GM18907 (cell line): ENCODE results near the gene CDH4.

Experiments used
- ATAC-seq: cut with Tn5 transposase; IDR thresholded peaks from one replicate; pipeline ENCODE4 v1.9.1; 2021; ENCODE audit warnings: mild to moderate bottlenecking, moderate library complexity; ENCODE audit not compliant: unreplicated experiment

Gene CDH4

DNA sequence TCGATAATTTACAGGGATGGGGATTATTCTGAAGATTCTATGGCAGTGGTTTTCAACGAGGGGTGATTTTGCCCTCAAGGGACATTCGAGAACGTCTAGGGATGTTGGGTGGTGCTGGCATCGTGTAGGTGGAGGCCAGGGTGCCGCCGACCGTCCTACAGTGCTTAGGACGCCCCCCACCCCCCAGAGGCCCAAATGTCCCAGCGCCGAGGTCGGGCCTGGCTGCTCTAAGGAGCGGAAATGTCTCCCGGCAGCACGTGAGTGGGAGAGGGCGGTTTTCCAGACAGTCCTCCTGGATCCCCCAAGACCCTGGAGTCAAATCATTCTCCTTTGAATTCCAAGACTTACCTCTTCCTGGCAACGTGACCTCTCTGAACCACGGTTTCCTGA is 101.9 kb downstream of the CDH4 start:
- no peak for ATAC-seq

DNA sequence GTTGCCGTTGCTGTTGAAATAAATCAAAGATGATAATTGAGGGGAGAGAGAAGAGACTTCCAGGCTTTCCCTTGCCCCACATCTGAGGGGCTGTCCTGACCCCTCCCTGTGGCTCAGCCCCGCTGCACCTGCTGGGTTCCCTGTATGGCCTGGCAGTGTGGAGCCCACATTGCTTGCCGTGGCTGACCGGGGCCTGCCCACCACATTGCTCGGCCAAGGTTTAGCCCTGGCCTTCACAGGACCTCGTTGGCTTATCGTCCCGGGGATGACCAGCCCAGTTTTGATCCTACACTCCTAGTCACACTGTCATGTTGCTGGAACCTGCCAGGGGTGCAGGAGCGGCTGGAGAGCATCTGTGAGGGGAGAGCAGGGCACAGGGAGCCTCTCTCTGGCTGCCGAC is 102.4 kb downstream of the CDH4 start:
- ATAC-seq: no peak

DNA sequence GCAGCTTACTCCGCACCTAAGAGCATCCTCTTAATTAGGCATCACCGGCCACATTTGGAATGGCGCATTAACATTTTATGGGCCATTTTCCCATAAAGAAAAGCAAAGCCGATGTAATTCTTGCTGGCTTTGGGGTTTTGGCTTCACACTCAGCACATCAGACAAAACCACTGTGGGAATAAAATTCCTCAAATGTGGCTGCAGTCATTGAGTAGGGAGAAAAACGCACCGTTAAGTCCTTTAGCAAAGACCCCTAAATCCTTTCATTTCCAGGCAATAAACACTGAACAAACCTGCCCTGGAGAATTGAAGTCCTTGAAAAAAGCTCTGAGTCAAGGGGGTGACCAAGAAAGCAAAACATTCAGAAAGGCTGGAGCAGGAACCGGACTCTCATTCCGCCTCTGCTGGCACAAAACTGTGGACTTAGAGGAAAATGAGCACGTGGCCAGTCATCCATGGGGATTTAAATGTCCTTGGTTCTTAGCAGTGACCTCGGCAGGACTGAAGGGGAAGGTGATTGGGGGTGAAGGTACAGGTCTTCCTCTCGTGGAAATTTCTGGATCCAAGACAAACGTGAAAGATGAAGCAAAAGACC is 102.9 kb downstream of the CDH4 start:
- no peak for ATAC-seq

DNA sequence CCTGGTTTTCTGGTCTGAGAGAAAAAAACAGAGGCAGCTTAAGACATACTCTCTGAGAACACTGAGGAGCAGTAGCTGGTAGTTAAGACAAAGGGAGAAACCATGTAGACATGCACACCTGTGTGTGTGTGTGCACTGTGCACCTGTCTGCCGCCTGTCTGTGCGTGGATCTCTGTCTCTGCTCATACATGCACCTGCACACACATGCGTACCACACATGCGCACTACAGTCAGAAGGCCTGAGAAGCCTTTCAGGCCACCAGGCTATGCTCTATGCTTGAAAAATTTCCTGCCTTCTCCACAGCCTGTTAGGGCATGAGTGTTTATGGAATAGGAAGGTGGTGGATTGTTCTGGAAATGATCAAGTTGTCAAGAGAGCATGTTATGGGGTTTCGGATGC is 103.5 kb downstream of the CDH4 start:
- ATAC-seq: no peak

DNA sequence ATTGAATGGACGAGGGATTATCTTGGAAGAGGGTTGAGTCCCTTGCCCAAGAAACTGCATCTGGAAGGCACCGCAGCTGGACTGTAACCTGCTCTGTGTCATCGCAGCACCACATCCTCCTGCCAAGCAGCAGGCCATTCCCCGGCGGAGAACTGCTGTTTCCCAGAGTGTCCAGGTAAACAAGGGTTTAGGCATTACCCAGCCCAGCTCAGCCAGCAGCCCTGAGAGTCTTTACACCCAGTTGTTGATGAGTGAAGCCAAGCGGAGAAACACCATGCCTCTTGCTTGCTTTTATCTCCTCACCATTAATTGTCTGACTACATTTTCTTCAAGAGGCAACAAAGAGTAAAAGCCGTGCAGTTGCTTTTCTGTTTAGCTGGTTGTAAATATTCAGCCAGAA is 104.1 kb downstream of the CDH4 start:
- ATAC-seq: no peak

DNA sequence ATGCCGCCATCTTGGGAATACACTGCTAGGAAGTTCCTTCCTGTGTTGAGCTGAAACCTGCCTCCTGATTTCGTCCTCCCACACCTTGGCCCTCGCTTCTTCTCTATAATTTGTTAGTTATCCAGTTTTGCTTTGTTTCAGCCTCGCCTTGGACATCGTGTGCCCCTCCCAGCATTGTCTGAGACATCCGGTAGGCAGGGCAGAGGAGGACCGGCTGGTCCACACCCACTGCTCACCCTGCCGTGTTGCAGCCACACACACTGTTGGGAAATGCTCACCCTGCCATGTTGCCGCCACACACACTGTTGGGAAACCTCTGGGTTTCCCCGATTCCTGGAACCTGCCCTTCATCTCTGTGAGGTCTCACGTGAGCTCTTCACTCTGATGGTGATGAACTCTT is 105.1 kb downstream of the CDH4 start:
- no peak for ATAC-seq

DNA sequence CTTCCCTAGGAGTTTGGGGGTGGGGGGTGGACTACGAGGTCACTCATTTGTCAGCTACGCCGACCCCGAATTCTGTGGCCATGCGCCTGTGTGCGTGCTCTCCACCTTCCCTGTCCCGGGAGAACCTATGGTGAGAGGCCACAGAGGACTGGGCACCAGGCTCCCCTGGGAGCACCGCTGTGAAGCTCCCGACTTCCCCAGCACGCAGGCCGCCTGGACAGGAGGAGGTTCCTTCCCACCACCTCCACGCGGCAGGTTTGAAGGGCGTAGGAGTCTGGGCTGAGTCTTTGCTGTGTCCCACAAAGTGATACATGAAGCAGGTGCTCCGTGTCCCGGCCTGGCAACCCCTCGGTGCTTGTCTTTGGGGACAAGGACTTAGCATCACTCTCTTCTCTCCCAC is 107.2 kb downstream of the CDH4 start:
- ATAC-seq: no peak

DNA sequence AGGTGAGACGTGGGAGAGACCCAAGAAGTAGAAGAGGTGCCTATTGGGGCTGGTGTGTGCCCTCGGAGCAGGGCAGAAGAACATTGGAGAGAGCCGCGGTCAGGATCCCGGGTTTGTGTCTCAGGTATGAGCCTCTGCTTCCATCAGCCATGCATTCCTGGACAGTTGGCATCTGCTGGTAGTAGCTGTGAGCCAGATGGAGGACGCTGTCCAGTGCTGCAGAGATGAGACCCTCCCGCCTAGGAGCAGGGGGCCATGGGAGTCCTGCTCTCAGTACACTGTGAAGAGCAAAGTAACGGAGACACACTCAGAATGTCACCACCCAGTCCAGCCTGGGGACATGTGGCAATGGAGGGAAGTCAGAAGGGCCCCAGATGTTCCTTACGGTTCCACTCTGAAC is 108.2 kb downstream of the CDH4 start:
- no peak for ATAC-seq

DNA sequence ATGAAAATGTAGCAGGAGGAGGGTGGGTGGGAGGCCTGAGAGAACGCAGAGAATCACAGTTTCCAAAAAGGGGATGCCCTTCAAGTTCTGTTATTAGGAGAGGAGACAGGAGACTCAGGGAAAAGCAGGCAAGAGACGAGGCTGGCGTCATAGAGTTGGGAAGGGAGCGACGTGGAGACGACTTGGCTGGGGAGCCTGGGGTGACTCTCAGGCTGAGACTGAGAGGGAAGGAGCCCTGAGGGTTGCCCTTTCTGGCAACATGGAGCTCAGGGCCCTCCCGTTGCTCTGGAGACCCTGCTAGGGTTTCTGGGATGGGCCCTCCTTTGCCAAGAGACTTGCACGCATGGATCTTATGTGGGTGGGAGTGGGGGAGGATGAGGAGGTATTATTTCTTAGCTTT is 108.9 kb downstream of the CDH4 start:
- no peak for ATAC-seq

DNA sequence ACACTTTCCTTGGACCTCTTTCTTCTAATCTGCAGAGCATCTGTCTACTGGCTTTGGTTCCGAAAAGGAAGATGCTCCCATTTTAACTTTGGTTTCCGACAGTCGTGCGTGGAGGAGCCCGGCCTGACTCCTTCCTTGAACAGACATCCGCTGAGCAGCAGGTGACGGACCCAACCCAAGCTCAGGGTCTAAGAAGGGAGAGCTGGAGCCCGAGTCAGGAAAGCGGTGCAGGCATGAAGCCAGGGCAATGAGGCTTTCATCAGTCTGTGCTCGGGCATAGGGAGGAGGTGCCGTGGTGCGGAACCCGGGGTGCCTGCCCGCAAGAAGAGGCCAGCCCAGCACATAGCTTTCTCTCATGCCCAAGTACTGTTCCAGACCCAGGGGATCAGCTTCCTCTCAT is 109.4 kb downstream of the CDH4 start:
- no peak for ATAC-seq

DNA sequence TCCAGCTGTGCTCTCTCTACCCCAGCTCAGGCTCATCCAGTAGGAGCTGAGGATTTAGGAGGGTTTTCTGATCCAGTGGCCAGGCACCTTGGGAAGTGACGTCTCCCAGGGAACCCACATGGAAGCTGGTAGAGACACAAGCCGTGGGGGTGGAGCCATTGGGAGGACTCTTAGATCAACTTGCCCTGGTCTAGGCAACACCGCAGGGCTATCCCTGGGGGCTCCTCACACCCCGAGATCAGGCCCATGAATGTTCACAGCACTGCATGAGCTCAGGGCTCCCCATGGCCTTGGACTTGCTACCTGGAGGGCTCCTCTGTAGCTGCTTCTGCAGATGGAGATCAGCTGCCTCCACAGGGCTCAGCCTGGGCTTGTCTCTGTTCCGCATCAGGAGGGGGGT is 112.1 kb downstream of the CDH4 start:
- no peak for ATAC-seq

DNA sequence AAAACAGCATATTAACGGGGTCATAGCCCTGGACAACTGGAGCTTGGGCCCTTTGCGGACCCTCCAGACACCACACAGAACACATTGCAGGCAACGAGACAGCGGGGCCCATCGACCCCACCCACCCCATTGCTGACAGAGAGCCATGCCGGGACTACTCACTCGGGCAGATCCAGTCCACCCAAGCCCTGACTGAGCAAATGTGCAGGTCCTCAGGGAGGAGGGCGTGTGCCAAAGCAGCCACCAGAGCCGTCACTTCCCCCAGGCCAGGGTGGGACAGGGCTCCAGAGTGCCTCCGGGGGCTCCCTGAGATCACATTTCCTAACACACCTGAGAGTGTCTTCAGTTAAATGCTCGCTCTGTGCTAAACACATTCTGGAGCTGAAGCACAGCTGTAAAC is 114.9 kb downstream of the CDH4 start:
- no peak for ATAC-seq

DNA sequence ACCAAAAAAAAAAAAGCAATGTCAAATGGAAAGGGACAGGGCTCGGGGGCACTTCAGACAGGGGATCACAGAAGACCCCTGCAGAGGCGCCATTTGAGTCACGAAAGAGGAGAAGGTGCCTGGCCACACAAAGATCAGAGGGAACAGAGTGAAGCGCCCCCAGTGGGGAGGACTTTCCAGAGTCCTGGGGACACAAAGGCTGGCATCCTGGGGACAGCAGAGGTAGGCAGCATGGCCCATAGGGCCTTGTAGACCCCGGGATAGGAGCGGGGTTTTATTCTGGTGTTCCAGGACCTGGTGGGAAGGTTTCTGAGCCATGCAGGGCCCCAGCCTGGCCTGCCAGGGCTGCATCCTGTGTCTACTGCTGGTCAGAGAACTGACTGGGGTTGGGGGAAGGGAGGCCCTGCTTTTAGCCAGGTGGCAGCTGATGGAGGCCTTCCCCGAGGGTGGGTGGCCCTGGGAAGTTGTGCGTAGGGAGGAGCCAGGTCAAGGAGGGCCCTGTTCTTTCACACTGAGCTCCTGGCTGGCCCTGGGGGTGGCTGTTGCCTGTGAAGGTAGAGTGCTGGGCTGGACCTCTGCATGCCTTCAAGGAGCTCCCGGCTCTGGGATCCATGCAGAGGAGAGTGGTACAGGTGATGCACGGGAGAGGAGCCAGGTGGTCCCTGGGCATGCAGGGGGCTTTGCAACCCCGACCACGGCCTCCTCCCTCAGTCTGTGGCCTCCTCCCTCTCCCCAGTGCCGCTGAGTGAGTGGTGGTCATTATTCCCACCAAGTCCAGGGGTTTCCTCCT is 117.9 kb downstream of the CDH4 start:
- ATAC-seq: no peak

DNA sequence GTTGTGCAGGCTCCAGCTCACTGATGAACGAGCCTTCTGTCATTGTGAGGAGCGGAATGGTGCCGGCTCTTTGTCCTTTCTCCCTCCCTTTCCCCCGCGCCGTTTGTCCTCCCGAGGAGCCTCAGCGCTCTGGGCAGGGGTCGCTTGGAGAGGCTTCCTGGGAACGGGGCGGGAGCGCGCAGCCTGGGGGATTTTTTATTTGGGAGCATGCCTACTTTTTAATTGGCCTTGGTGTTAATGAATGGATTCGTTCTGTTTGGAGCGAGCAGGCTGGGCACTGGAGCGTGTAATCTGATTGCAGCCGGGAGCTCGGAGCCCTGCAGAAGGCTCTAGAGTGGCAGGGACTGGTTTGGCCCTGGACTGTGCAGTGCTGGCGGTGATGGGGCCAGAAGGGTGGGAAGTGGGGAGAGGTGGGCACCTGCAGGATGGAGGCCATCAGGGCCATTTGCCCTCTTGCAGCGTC is 118.8 kb downstream of the CDH4 start:
- no peak for ATAC-seq

DNA sequence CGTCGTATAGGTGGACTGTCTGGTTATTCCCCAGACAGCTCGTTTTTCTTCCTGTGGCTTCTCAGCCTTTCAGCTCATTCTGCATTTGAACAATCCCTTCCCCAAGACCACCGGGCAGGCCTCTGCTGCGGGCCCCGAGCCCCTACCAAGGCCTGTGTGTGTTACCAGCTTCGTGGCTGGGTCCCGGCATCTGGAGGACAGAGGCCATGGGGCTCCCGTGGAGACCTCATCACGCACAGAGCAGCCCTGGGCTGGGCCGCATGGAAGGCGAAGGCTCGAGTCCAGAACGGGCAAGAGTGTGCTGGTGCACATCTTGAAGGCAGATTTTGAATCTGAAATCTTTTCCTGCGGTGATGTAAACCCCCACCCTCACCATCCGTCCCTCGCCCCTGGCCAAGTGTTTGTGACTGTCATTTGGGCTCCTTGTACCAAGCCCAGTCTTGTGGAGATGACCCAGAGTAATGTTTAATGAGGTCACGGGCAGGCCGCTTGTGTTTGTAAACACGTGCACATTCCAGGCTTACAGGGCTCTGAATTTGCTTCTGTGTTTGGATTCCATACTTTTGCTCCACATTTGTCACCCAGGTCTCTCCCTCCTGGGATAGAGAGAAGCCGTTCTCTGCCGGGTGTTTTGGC is 119.6 kb downstream of the CDH4 start:
- ATAC-seq: no peak

DNA sequence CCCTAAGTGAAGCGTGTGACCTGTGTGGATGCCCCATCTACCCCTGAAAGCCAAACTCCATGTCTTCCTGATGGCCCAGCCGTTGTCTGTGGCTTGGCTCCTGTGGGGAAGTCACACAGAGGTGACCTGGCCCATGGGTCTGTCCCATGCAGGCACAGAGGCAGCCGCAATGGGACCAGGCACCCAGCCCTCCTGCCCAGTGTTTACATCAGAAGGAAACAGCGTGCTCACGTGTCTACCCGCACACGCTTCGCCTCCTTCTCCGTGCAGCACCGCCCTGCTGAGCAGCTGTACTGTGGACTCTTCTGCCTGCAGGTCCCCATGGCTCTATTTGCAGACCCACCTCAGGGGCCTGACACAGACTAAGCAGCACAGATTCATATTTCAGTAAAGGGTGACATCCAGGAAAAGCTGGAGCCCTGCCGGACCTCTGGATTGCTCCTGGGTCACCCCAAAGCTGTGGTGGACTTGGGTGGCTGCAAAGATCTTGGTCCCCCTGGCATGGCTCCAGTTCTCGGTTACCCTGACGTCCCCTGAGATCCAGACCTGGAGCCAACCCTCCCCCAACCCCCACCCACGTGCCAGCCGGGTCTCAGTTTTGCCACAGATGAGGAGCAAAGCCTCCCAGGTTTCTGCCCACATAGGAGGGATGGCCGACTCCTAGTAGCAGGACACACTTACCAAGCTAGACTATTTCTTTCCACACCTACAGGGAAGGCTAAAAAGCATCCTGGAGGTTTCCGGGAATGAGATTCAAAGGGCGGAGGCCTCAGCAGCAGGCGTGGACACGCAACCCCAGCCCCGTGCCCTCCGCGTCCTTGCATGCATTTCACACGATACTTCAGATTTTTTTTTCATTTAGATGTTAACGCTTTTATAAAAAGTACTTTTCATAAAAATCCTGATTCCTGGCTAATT is 120.3 kb downstream of the CDH4 start:
- no peak for ATAC-seq

DNA sequence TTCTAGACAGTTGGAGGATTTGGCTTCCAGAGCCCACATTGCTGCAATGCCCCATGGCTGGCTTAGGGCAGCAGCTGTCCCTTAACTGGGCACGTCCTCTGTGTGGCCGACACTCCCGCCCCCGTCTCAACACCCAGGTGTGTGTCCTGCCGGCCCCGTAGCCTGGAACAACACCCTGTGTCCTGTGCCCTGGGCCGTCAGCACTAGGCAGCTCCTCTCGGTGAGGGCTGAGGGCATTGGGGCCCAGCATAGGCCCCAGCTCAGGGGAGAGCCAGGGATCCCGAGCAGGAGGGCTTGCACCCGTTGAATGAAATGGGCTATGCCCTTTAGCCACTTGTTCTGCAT is 121.0 kb downstream of the CDH4 start:
- no peak for ATAC-seq

DNA sequence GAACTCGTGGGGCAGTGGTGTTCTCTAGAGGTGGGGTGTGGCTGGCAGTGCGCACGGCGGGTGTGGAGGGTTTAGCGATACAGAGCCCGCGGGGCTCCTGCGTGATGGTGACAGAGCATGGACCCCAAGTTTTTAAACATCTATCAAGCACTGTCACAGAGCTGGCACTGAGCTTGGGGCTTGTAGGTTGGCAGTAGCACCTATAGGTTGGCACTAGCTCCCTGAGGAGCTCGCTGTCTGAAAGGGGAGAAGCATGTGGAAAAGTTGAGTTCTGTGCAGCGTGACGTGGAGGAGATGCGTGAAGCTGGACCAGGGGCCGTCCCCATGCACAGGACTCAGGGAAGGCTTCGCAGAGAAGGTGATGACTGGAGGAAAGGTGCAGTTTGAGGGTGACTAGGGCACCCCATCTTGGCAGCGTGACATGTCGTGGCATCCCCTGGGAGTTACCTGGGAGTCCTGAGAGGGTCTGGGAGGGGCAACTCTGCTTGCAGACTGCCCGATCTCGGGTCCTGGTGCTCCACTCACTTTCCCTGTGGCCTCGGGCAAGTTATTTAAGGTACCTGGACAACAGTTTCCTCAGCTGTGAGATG is 122.0 kb downstream of the CDH4 start:
- ATAC-seq: no peak

DNA sequence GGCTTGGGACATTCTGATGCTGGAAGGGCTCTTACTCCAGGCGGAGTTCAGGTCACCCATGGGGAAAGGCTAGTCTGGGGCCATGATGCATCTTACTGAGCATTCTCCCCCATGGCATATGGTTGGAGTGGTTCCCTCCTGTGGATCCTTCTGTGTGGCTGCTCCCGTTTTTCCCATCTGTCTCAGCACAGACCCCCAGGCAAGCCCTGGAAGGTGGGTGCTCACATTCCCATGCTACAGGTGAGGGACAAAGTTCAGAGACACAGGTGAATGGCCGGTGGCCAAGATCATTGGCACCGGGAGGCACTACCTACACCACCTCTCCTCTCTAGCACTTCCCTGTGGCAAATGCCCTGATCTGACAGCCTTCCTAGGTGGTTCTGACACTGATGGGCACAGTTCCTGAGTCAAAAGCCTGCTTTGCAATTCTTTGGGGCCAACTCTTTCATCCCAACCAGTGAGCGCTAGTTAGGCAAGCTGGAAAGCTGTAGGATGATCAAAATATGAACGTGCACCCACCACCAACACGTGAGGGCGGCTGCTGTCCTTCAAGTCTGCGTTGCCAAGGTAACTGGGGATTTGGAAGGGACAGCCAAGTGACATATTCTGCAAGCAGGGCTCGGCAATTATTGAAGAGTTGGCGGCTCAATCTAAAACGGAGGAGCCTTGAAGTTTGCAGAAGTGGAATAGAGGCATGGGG is 124.6 kb downstream of the CDH4 start:
- no peak for ATAC-seq

DNA sequence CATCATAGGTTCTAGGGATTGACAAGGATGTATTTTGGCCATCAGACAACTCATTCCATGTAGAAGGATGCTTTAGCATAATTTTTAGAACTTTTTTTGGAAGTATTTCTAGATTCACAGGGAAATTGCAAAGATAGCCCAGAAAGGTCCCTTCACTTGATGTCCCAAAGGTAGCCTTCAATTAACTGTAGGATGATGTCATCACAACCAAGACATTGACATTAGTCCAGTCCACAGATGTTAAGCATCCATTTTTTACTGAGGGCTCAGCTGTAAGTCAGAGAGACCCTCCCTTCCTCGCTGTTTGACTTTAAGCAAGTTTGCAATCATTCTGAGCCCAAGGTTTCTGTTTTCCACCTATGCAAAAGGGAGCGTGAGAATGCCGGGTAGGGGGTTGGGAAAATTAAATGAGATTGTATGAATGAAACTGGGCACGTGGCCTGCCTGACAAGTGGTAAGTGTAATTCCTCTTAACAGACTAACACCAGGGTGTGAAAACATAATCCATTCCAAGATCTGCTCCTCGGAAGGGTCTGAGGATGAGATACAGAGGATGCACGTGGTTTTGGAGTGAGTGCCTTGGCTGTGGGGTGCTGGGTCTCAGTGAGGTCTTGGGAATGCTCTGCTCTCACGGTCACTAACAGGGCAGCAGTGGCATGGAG is 126.8 kb downstream of the CDH4 start:
- ATAC-seq: no peak
